HG03354 (cell line): ENCODE results near the gene NELFB.

Source experiments
- ATAC-seq: cut with Tn5 transposase; IDR thresholded peaks from one replicate; pipeline ENCODE4 v1.9.1; 2021; ENCODE audit warnings: mild to moderate bottlenecking; ENCODE audit not compliant: unreplicated experiment, poor library complexity, severe bottlenecking

The NELFB gene

DNA sequence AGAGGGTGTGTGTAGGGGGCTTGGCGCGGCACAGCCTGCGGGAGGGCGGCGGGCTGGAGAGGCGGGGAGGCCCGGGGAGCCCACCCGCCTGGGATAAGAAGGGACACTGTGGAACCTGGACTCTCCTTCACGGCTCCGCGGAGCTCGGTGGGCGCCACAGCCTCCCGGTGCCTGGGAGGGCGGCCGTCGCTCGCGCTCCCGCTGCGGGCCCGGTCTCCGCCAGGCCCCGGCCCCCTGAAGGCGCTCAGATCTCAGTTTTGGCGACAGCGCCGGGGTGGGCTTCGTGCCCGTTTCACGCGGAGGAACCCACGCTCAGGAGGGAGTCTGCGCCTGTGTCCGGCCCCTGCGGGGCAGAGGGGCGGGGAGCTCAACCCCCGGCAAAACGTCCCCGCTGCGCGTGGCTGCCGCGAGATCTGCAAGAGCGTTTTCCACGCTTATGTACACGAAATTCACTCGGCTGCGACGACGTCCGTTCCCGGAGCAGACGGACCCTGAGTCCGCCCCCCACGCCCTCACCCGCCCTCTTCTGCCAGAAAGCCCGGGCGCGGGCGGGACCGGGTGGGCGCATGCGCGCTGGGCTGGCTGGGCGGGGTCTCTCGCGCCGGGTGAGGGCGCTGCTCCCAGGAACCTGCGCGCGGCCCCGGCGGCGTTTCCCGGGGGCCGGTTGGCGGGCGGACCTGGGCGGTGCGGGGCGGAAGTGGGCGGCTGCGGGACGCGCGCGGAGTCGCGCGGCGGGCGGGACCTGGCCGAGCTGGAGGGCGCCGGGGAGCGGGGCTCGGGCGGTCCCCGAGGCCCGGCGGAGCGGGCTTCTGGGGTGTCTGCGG, at the start of gene NELFB:
TSS of gene NELFB (plus strand) at position 704 of the 824 bp plus-strand sequence.
- peak; percentile 85 for ATAC-seq

DNA sequence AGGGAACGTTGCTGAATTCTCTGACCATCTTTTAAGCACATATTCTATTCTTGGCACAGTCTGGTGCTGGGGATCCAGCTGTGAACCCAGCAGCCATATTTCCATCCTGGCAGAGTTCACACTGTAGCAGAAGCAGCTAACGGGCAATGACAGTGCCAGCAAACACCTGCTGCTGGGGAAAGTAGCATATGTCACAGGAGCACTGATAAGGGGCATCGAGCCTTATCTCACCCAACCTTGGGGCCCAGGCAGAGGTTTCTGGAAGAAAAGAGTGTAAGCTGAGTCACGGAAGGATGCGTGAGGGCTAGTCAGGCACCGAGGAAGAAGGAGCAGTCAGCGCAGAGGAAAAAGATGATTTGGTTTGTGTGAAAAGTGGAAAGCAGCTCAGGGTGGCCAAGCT, 48.5 kb upstream of the NELFB start:
- no peak for ATAC-seq

DNA sequence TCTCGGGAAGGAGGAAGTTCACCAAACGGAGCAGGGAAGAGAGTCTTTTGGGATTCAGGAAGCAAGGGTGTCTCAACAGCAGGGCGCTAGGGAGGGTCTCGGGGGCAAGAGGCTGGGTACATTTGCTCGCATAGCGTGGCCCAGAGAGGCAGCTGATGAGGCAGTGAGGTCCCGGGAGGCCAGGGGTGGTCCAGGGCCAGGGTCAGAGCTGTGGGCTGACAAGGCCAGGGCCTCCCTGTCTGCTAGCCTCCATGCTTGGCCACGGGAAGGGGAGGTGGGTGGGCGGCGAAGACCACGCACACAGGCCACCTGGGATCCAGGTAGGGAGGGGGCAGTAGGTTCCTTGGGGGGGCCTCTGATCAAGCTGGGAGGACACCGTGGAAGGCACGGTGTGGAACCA, 43.6 kb upstream of the NELFB start:
- ATAC-seq, result no peak

DNA sequence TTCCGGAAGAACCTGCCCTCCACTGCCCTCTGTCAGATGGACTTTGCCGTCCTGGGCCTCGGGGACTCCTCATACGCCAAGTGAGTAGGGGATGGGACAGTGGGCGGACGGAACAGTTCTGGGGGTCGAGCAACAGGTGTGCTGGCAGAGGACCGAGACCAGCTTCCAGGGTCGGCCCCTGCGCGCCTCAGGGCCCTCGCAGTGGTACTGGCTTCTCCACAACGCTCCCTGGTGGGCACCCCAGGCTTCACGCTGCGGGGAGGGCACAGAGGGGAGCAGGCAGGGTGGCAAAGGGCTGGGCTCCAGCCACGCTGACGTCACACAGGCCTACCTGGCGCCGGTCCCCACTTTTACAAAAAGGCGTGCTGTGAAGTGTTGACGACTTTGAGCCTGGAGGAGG, 42.6 kb upstream of the NELFB start:
- ATAC-seq, result no peak

DNA sequence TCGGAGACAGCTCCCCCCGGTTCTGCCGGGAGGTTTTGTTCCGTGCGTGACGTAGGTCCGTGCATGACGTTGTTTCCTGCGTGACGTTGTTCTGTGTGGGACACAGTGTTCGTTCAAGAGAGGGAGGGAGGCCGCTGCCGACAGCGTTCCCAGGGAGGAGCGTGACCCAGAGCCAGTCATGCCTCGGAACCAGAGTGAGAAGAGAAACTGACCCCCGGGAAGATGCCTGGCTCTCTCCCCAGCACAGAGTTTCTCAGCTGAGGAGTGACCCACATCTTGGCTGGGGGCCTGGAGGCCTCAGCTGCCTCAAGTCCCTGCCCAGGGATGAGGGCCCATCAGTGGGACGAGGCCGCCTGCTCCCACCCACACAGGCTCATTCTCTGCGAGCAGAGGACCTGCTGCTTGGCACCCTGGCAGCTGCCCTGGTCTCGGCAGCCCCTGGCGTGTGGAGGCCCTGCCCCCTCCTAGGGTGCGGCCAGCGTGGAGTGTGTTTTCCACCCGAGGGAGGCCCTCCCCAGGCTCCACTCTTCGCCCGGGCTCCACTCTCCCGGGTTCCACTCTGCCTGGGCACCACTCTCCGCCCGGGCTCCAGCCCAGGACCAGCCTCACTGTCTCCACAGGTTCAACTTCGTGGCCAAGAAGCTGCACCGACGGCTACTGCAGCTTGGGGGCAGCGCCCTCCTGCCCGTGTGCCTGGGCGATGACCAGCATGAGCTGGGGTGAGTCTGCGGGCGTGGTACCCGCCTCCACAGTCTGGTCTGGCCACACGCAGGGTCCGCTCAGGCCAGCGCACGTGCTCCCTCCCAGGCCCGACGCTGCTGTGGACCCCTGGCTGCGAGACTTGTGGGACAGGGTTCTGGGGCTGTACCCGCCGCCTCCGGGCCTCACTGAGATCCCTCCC, 41.7 kb upstream of the NELFB start:
- no peak for ATAC-seq

DNA sequence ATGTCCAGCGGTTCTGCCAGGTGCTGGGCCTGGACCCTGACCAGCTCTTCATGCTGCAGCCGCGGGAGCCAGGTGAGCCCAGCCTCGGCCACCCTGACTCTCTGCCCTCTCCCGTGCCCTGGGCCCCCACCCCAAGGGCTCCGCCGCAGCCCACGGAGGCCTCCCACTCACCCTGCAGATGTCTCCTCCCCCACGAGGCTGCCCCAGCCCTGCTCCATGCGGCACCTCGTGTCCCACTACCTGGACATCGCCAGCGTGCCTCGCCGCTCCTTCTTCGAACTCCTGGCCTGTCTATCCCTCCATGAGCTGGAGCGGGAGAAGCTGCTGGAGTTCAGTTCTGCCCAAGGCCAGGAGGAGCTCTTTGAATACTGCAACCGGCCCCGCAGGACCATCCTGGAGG, 40.5 kb upstream of the NELFB start:
- ATAC-seq, result no peak

DNA sequence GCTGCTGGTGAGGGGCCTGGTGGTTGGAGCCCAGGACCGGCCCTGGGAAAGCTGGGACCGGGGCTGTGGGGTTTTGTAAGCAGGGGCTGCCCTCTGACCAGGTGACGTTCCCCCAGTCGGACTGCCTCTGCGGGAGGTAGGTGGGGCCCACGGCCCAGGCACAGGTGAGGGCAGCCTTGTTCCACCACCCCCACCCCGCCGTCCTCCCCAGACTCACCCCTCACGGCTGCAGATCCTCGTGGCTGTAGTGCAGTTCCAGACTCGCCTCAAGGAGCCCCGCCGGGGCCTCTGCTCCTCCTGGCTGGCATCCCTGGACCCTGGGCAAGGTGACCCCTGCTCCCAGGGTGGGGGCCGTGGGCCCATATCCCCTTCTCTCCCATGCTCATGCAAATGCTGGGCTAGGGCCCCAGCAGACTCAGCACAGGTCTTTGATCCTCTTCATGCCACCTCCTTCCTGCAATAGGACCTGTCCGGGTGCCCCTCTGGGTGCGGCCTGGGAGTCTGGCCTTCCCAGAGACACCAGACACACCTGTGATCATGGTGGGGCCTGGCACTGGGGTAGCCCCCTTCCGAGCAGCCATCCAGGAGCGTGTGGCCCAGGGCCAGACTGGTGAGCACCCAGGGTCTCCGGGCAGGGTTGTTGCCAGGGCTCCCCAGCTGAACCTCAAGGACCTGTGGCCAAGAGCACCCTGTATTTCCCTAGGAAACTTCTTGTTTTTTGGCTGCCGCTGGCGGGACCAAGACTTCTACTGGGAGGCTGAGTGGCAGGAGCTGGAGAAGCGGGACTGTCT, 39.7 kb upstream of the NELFB start:
- ATAC-seq, result no peak

DNA sequence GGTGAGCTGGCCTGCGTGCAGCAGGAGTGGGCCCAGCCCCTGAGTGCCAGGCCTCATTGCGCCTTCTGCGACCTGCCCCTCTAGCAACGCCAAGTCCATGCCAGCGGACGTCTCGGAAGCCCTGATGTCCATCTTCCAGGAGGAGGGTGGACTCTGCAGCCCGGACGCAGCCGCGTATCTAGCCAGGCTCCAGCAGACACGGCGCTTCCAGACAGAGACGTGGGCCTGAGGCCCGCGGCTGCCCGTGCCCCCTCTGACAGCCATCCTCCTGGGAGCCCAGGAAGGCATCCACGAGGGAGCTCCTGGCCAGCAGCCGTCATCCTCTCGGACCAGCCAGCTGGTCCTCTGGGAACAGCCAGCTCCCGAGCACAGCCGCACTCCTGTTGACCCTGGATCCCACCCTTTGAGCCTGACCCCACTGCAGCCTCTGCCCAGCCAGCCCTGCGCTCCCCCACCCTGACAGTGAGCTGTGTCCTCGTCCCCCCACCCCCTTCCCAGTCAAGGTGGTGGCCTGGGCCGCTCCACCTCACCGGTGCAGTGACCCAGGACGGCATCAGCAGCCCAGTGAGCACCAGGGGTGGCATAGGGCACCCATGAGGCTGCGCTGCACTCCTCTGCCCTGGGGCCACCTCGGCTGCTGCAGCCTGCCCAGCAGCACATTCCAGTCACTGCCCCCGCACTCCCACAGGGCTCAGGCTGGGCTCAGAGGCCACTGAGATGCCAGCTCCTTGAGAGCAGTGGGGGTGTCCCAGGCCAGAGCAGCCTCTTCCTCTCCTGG, 38.8 kb upstream of the NELFB start:
- ATAC-seq, result no peak

DNA sequence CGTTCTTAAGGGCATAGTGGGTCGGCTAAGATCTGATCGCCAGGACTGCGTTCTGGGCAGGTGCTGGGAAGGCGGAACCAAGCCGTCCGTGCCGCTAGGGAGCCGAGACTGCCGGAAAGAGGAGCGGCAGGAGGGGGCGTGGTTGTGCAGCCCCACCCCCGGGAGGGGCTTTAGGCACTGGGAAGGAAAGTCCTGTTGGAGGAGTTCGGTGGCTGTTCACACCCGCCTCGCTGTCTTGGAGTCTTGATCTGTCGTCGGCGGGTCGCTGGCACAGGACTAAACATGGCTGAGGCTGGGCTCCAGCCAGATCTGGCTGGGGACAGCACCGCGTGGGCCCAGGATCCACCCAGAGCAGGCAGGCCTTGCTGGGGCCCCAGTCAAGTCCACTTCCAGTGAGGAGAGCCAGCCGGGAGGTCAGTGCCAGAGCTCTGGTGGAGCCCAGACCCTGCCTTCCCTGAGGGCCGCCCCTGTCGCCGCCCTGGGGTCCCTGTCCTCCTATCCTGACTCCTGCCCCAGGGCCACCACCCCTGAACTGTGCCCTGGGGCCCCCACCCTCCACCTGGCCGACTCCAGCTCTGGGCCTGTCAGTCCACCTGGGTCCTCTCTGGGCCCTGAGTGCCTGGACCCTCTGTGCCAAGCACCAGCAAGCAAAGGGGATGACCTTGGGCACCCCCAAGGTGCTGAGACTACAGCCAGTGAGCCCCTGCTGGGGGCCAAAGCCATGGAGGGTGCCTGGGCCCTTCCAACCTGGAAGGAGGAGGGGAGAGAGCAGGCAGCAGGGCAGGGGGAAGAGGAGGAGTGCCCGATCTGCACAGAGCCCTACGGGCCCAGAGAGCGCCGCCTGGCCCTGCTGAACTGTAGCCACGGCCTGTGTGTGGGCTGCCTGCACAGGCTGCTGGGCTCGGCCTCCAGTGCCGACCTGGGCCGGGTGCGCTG, 37.6 kb upstream of the NELFB start:
- ATAC-seq, result no peak

DNA sequence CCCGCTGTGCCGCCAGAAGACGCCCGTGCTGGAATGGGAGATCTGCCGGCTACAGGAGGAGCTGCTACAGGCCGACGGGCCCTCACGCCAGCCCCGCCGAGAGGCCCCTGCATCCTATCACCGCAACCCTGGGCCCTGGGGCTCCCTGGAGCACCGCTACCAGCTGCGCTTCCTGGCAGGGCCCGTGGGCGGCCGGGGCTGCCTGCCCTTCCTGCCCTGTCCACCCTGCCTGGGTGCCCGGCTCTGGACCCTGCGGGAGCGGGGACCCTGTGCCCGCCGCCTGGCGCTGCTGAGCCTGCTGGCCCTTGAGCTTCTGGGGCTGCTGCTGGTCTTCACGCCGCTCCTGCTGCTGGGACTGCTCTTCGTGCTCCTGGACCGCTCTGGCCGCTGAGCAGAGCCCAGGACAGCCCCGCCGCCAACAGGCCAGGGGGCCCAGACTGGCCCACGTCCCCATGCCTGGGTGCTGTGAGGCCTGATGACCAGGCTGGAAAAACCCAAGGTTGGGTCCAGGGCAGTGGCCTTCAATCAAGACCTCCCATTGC, 36.8 kb upstream of the NELFB start:
- no peak for ATAC-seq

DNA sequence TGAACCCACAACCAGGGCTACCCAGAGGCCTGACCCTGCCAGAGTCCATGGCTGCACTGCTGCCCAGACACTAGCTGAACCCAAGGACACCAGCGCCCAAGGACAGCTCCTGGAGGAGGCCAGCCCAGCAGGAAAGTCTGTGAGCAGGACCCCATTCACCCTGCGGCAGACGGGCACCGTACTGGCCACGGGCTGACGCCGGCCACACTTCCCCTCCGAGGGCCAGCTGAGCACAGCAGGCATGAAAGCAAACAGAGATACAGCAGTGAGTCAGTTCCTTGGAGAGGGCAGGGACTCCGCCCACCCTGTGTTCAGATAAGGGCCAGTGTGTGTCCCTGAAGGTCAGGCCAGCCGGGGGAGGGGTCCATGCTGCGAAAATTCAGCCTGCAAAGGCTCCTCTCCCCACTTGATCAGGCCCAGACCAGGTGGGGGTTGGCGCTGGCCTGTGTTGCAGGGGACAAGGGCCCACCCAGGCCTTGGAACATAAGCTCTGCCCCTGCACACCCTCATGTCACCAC, 36.3 kb upstream of the NELFB start:
- ATAC-seq, result no peak

DNA sequence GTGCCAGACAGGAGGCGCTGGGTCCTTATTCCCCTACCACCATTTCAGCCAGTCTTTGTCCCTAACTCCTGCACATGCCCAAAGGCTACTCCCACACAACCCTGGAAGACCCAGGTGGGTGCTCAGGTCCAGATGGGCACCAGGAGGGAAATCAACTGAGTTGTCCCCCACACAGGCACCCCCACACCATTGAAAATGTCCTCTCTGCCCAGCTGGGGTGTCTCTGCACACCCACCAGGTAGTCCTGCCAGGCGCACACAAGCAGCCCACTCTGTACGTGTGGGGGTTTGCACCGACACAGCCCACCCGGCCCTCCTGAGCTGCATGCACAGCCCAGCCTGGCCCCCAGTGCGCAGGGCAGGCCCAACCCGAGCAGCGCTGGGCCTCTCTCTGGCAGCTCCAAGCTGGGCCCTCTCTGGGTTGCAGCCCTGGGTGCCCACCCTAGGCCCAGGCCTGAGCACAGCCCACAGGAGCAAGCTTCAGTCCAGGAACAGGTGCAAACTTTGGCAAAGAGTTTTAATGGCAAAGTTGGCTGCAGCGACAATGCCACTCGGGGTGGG, 35.3 kb upstream of the NELFB start:
- no peak for ATAC-seq

DNA sequence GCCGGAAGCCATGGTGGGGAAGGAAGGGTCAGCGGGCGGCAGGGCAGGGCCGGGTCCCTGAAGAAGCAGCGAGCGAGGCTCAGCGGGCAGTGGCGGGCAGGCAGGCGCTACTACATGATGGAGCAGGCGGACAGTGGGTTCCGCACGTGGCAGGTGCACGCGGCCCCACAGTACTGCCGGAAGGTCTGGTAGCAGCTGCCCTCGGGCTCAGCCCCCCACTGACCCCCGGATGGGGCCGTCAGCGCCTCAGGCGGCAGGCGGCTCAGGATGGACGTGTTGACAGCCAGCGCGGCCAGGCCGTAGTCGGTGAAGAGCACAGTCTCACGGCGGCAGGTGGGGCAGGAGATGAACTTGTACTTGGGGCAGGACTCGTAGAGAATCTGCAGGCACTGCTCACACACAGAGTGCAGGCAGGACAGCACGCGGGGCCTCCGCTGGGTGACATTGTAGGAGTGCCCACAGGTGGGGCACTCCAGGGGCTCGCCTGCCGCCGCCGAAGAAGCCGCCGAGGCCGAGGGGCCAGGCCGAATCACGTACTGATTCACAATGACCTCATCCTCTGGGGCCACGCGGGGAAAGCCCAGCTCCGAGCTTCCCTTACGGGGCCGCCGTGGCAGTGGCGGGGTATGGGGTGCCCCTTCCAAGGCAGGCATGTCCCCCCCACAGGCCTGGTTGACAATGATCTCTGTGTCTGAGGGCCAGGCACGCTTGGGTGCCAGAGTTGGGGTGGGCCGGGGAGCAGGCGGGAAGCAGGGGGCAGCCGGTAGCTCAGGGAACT, 34.6 kb upstream of the NELFB start:
- no peak for ATAC-seq

DNA sequence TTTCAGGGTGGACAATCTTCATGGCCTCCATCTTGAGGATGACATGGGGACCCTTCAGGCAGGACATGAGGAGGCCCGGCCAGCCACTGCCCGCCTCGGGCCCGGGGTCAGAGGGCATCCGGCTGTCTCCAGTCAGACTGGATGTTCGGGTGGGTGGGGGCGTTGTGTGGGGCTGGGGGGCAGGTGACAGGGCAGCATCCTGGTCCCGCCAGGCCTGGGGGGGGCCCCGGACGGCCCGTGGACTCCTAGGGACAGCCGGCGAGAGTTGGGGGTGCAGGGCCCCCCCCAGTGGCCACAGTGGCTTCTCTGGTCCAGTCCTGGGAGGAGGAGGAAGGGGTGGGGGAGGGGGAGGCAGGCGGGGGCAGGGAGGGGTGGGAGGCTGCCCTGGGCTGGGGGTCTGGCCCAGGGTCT, 34.0 kb upstream of the NELFB start:
- no peak for ATAC-seq

DNA sequence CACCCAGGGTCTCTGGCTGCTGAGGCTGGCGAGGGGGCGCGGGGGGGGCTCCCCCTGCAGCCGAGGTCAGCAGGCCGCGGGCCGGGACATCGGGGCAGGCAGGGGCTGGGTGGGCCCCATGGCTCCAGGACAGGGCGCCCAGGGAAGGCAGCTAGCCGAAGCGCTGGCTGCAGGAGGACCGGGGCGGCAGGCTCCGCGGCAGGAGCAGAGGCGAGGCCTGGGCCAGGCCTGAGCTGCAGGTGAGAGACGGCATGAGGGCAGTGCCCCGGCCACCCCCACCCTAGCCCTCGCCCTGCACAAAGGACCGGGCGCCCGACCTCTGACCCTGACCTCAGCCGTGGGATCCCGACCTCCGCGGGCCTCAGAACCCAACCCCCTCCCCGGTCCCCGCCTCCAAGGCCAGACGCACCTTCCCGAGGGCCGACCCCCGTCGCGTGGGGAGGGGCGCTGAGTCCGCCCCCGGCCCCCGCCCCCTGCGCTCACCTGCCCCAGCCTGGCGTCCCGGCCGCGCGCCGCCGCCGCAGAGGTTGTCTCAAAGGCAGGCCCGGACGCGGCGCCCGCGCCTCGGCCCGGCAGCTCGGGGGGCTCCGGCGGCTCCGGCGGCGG, 33.5 kb upstream of the NELFB start:
- no peak for ATAC-seq
